Uterus (tissue), 4 donors: Measurements from ENCODE around the gene GALNT2. TPM values are rescaled to one million over a fixed set of nuclear protein-coding genes. Genes with fewer than 3 reads are reported as not detected.

Source experiments
- DNase-seq, 2 donors: peaks; one replicate each; pipeline ENCODE4 v3.0.0-alpha.2; 2019 to 2020
- H3K27ac ChIP-seq, 2 donors: fragments of 200-600 bp; sonication (generic); 1 replicate in 1 of 2; 2 replicates in 1 of 2; pipeline ENCODE4 v1.5.1; 2016 to 2018
- H3K27me3 ChIP-seq, 2 donors: fragments of 200-600 bp; sonication (generic); one replicate each; pipeline ENCODE4 v1.5.1; 2018 to 2019; ENCODE audit warnings: control low read depth in 1 of 2
- H3K36me3 ChIP-seq, 2 donors: fragments of 200-600 bp; sonication (generic); one replicate each; pipeline ENCODE4 v1.5.1; 2019; ENCODE audit warnings: control low read depth in 1 of 2
- H3K4me1 ChIP-seq, 2 donors: fragments of 200-600 bp; sonication (generic); one replicate each; pipeline ENCODE4 v1.5.1; 2018 to 2019; ENCODE audit warnings: control low read depth in 1 of 2
- H3K4me3 ChIP-seq, 2 donors: fragments of 200-600 bp; sonication (generic); 1 replicate in 1 of 2; 2 replicates in 1 of 2; pipeline ENCODE4 v1.5.1; 2018 to 2019; ENCODE audit warnings: mild to moderate bottlenecking in 1 of 2
- H3K9me3 ChIP-seq, 2 donors: fragments of 200-600 bp; sonication (generic); one replicate each; pipeline ENCODE4 v1.5.1; 2019; ENCODE audit warnings: control low read depth in 1 of 2
- POLR2A ChIP-seq, 2 donors: fragments of 450-650 bp; IDR thresholded peaks; one replicate each; pipeline ENCODE4 v1.6.1; 2016; ENCODE audit warnings: antibody characterized with exemption in 2 of 2, mild to moderate bottlenecking in 1 of 2, moderate library complexity in 1 of 2
- intact Hi-C: fragments of 100-400 bp; cut with DNase I; formaldehyde crosslinking; loops from one replicate; pipeline ENCODE4 v1.15.1; 2023; ENCODE audit warnings: low total_unique reads
- total RNA-seq, 4 donors: library from RNA; depleted of rRNA in 3 of 4; stranded (reverse); fragments of >200 nt in 3 of 4; gene quantifications; one replicate each; pipeline versions ENCODE4 v1.1.0 to v1.2.4, GENCODE V29; 2014 to 2023
- TF ChIP-seq, protein P1 (sequence below), 4 experiments: fragments of 200-600 bp in 2 of 4; fragments of 450-650 bp in 2 of 4; sonication (generic) in 2 of 4; IDR thresholded peaks; one replicate each; pipeline ENCODE4 v1.5.1; 2016 to 2019; ENCODE audit warnings: antibody characterized with exemption in 4 of 4, mild to moderate bottlenecking in 2 of 4, moderate library complexity in 1 of 4
- donor health status: DM: yes; HTN: yes; CAD: no.

Gene GALNT2
- total RNA-seq, 4 donors from 2014 or later, result 13.6 to 51.6 (median 39.6) TPM

DNA sequence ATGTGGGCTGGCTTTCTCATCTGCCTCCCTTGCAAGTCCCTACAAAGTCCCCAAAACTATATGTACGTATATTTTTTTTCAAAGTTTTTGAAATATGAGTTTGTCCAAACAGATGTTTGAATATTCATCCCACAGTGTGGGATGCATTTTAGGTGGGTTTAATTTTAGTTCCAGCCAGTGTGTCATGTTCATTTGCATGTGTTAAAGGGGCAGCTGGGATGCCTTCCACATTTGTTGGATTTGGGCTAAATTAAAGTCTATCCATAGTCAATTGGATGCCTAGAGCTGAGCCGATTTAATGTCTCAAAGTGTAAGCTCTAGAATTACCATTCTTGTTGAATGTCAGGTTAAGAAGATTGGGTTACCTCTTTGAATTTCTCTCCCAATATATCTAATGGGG, 139.2 kb downstream of the GALNT2 start:
- Histone ChIP-seq H3K4me3 (no peak overlapping the region), H3K36me3 (no peaks in the 10 kb centered on the region), H3K27me3 (no peaks in the 10 kb centered on the region), H3K27ac (no peak overlapping the region), H3K4me1 (no peaks in the 10 kb centered on the region), H3K9me3 (no peaks in the 10 kb centered on the region)
- intact Hi-C loops, result no loop called here
- no peak for DNase-seq
- TF ChIP-seq, protein P1, sequence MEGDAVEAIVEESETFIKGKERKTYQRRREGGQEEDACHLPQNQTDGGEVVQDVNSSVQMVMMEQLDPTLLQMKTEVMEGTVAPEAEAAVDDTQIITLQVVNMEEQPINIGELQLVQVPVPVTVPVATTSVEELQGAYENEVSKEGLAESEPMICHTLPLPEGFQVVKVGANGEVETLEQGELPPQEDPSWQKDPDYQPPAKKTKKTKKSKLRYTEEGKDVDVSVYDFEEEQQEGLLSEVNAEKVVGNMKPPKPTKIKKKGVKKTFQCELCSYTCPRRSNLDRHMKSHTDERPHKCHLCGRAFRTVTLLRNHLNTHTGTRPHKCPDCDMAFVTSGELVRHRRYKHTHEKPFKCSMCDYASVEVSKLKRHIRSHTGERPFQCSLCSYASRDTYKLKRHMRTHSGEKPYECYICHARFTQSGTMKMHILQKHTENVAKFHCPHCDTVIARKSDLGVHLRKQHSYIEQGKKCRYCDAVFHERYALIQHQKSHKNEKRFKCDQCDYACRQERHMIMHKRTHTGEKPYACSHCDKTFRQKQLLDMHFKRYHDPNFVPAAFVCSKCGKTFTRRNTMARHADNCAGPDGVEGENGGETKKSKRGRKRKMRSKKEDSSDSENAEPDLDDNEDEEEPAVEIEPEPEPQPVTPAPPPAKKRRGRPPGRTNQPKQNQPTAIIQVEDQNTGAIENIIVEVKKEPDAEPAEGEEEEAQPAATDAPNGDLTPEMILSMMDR (IDR thresholded peaks at IDR 0.05), result no peak
- TF ChIP-seq POLR2A (IDR thresholded peaks at IDR 0.05), result no peak

DNA sequence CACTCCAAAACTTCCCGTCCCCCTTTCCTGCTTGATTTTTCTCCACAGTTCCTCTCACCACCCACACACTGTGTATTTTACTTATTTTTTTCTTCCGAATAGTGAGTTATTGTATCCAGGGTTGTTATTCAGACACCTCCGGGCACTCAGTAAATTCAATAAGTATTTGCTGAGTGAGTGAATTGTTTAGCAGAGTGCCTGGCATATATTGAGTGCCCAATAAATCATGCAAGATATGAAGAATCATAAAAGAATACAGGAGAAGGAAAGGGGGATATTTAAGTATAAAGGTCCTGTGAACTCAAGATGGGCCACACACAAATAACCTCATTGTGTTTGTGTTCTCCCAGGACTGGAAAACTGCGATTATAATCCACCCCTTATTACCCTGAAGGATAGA, 139.9 kb downstream of the GALNT2 start:
- no peak for DNase-seq
- H3K4me3 ChIP-seq, result no peak overlapping the region
- intact Hi-C loops, result no loop called here
- no peaks in the 10 kb centered on the region for H3K36me3 ChIP-seq
- no peak overlapping the region for H3K27ac ChIP-seq
- H3K4me1 ChIP-seq, result no peaks in the 10 kb centered on the region
- H3K27me3 ChIP-seq, result no peaks in the 10 kb centered on the region
- TF ChIP-seq POLR2A (IDR thresholded peaks at IDR 0.05), result no peak
- TF ChIP-seq, protein P1 (IDR thresholded peaks at IDR 0.05), result no peak
- no peaks in the 10 kb centered on the region for H3K9me3 ChIP-seq

DNA sequence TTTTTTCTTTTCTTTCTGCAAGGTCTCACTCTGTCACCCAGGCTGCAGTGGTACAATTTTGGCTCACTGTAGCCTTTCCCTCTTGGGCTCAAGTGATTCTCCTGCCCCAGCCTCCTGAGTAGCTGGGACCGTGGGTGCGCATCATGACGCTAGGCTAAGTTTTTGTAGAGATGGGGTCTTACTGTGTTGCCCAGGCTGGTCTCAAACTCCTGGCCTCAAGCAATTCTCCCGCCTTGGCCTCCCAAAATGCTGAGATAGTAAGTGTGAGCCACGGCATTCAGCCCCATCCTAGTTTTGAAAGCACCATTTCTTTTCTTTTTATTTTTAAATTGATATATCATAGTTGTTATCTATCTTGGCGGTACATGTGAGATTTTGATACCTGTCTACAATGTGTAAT, 140.6 kb downstream of the GALNT2 start:
- Histone ChIP-seq H3K9me3 (no peaks in the 10 kb centered on the region), H3K36me3 (no peaks in the 10 kb centered on the region), H3K27me3 (no peaks in the 10 kb centered on the region), H3K4me3 (no peak overlapping the region), H3K4me1 (no peaks in the 10 kb centered on the region), H3K27ac (no peak overlapping the region)
- intact Hi-C loops, result no loop called here
- TF ChIP-seq POLR2A (IDR thresholded peaks at IDR 0.05), result no peak
- TF ChIP-seq, protein P1 (IDR thresholded peaks at IDR 0.05), result no peak
- DNase-seq, result no peak

DNA sequence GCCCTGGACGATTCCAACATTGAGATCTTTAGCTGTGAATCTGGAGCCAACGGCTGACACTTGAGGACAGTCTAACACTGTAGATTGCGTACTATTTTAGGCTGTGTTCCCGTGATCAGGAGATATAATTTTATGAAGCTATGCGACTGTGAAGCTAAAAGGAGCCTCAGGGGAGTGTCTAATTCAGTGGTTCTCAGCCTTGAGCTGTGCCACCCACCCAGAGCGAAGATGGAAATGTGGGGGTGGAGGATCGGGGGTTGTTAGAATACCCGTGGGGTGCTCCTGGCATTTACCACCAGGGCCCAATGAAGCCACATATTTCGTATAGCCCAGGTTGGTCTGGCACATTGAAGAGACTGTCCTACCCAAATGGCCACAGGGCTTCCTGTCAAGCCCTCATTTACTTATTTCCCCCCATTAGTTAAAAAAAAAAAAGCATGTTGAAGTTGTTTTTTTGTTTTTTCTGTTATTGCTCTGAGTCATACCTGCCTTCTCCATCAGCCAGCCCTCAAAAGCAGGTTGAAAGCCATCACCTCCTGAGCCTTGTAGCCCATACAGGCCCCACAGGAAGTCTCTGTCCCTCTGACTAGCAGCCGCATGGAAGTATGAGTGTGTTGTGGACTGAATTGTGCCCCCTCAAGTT, 141.7 kb downstream of the GALNT2 start:
- TF ChIP-seq, protein P1 (IDR thresholded peaks at IDR 0.05), result no peak
- TF ChIP-seq POLR2A (IDR thresholded peaks at IDR 0.05), result no peak
- Histone ChIP-seq H3K27ac (no peak overlapping the region), H3K27me3 (no peaks in the 10 kb centered on the region), H3K9me3 (no peaks in the 10 kb centered on the region), H3K4me1 (no peaks in the 10 kb centered on the region), H3K4me3 (no peak overlapping the region), H3K36me3 (no peaks in the 10 kb centered on the region)
- intact Hi-C loops, result no loop called here
- no peak for DNase-seq

DNA sequence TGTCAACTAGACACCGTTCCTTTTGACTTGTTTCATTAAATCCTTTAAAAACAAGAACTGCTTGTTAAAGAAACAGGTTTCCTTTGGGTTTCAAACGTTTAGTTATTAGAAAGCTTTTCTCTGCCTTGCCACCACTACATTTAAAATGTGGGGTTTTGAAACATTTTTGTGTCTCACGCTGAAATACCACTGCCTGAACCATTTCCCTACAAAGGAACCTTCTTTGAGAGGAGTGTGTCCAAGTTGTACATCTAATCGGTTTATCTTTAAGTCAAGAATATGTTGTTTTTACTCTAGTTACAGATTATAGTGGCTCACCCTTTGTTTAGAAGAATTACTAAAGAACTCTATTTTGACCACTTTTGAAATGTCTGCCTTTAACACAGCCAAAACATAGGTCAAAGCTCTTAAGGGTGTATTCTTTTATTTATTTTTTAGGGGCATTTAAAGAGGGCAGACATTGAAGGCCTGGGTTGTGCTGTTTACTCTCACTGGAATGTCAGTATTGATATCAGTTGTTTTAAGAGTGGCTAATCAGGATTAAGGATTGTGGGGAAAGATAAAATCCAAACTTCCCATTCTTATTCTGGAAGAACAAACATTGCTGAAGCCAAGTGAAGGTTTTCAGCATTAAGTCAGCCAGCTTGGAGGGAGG, 143.4 kb downstream of the GALNT2 start:
- no peak overlapping the region for H3K4me3 ChIP-seq
- H3K4me1 ChIP-seq, result peaks cover 0 to 4% of the 10 kb centered on the region in 2 donors
- DNase-seq, result no peak
- no peaks in the 10 kb centered on the region for H3K36me3 ChIP-seq
- no peaks in the 10 kb centered on the region for H3K9me3 ChIP-seq
- intact Hi-C loops, result no loop called here
- peak overlapping the region in 1 of 2 donors; percentile 2 for H3K27ac ChIP-seq
- H3K27me3 ChIP-seq, result no peaks in the 10 kb centered on the region
- TF ChIP-seq, protein P1 (IDR thresholded peaks at IDR 0.05), result no peak
